ENCODE measurements around the gene KIAA0753. TPM values are rescaled to one million over a fixed set of nuclear protein-coding genes. Genes with fewer than 3 reads are reported as not detected.

Gene KIAA0753
- total and polyA plus RNA-seq, 2 of the 8 experiments (the other 6 are each of a cell fraction or from before 2014, with no cell fraction given) = 5.0 to 27.1 TPM

DNA sequence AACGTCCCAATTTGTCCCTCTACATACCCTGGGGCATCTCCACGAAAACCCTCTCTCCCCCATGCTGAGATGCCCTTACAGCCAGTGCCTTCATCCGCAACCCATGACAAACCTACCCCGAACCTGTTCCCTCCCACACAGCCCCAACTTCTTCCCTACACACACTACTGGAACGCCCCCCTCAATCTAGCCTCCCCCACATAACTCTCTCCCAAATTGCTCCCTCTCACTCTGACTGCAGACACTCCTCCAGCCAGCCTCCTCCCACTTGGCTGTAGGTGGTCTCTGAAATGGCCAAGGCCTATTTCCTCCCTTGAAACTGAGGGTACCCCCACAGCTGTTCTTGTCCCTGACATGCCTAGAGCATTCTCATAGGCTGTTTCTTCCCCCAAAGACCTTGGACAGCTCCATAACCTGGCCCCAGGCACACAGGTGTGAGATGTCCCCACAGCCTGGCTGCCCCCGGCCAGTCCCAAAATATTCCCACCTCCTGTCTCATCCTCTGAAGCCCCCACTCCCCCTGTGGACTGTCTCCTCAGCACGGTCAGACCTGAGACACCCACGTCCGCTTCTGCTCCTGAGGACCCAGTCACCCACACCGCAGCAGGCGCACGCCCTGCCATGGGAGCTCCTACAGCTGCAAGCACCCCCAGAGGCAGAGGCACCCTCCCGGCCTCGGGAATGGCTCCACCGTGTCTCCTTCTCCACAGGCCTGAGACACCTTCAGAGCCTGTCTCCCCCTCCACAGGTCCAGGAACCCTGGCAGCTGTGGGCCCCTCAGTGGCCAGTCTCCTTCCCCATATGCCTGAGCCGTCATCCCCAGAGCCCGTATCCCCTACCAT, 3.7 kb downstream of the KIAA0753 start:
- Histone ChIP-seq H2BK12ac (ENCODE audit: low read depth, low read length) (no peak overlapping the region), H4K20me1 (replicated peaks in 1 of 2; ENCODE audit: control insufficient read depth in 1 of 2, insufficient read depth in 2 of 2, low read length in 2 of 2) (peaks cover 0 to 8% of the 10 kb centered on the region in 2 experiments), H3K27me3 (replicated peaks in 1 of 4; ENCODE audit: control insufficient read depth in 3 of 4, extremely low read depth in 1 of 4, insufficient read depth in 3 of 4, low read length in 3 of 4) (no peaks in the 10 kb centered on the region), H3K23me2 (ENCODE audit: low read depth, low read length) (peaks cover 10% of the 10 kb centered on the region), H4K91ac (replicated peaks; ENCODE audit: insufficient read length, low read length) (no peak overlapping the region), H3K4me3 (ENCODE audit: extremely low read depth in 1 of 4, insufficient read depth in 2 of 4, low read depth in 3 of 4, low read length in 4 of 4) (no peak overlapping the region), H3K79me2 (ENCODE audit: control insufficient read depth in 1 of 2, insufficient read depth in 2 of 2, low read length in 2 of 2) (peaks cover 0 to 21% of the 10 kb centered on the region in 2 experiments; a peak in 2 of 4 replicates), H3K23ac (ENCODE audit: insufficient read length) (no peak overlapping the region), H2BK120ac (replicated peaks; ENCODE audit: low read depth, low read length) (no peak overlapping the region), H3K27ac (ENCODE audit: low read depth, low read length) (no peak overlapping the region), H2AK5ac (ENCODE audit: low read depth, low read length) (no peak overlapping the region), H4K5ac (ENCODE audit: insufficient read length, low read depth, low read length) (no peak overlapping the region), H3K9me3 (ENCODE audit: insufficient read depth in 2 of 2, low read depth in 1 of 2, low read length in 1 of 2) (no peaks in the 10 kb centered on the region), H3K14ac (ENCODE audit: insufficient read length) (no peak overlapping the region), H2BK15ac (ENCODE audit: low read length) (no peak overlapping the region), H2BK5ac (ENCODE audit: low read depth, low read length) (peak overlapping the region; percentile 24; the same call in 1 of the 2 replicates), H4K8ac (ENCODE audit: extremely low read depth, insufficient read depth, low read length) (no peak overlapping the region), H2BK20ac (ENCODE audit: low read length) (no peak overlapping the region), H3K56ac (replicated peaks; ENCODE audit: insufficient read length, low read depth, low read length) (no peak overlapping the region), H3K4ac (replicated peaks; ENCODE audit: insufficient read length, low read depth, low read length) (no peak overlapping the region), H3K18ac (ENCODE audit: extremely low read depth, low read length) (no peak overlapping the region), H3K79me1 (ENCODE audit: low read depth, low read length) (0 out of 2 replicates have a peak, but pooled peaks cover 4% of the 10 kb centered on the region), H2AFZ (ENCODE audit: low read length) (no peak overlapping the region), H3K9ac (replicated peaks in 1 of 4; ENCODE audit: extremely low read depth in 1 of 4, low read depth in 3 of 4, low read length in 3 of 4) (no peak overlapping the region), H3K4me2 (ENCODE audit: insufficient read depth in 1 of 2, low read depth in 2 of 2, low read length in 2 of 2) (no peak overlapping the region), H3K4me1 (replicated peaks in 1 of 4; ENCODE audit: control insufficient read depth in 3 of 4, insufficient read depth in 4 of 4, low read length in 3 of 4) (peaks cover 0 to 10% (median 2%) of the 10 kb centered on the region in 4 experiments; a peak in 4 of 7 replicates), H3K36me3 (ENCODE audit: control insufficient read depth in 2 of 4, insufficient read depth in 4 of 4, low read length in 3 of 4) (peaks cover 6 to 23% (median 16%) of the 10 kb centered on the region in 4 experiments; a peak in 6 of 8 replicates)
- ChIA-PET POLR2A (ENCODE audit: partially characterized antibody) (no interaction called here), CTCF (ENCODE audit: partially characterized antibody) (interaction anchor here (0.6 kb wide), 1 partner anchor 9 kb away, joined by 3 read pairs; no protein-coding TSS in a partner anchor)
- no peak for TF ChIP-seq ZNF274 (IDR thresholded peaks at IDR 0.05; ENCODE audit: borderline replicate concordance, extremely low read depth, low read length)
- TF ChIP-seq RFX5 (IDR thresholded peaks at IDR 0.05; ENCODE audit: borderline replicate concordance, low read depth, low read length) = no peak
- TF ChIP-seq GABPA (IDR thresholded peaks at IDR 0.05; ENCODE audit: borderline replicate concordance, insufficient read depth, low read length) = no peak
- no peak for TF ChIP-seq SIX5 (IDR thresholded peaks at IDR 0.05; ENCODE audit: low read depth, low read length)
- no peak for TF ChIP-seq SRF (IDR thresholded peaks at IDR 0.05; ENCODE audit: low read depth, low read length)
- TF ChIP-seq CEBPB (IDR thresholded peaks at IDR 0.05; ENCODE audit: low read depth, low read length) = no peak
- TF ChIP-seq RBBP5 (IDR thresholded peaks at IDR 0.05; ENCODE audit: borderline replicate concordance, low read depth, low read length) = no peak
- TF ChIP-seq EP300 (IDR thresholded peaks at IDR 0.05; ENCODE audit: borderline replicate concordance in 1 of 2, low read depth in 2 of 2, low read length in 2 of 2) = no peak
- no peak for TF ChIP-seq SP1 (IDR thresholded peaks at IDR 0.05; ENCODE audit: low read depth, low read length)
- no peak for TF ChIP-seq TCF12 (IDR thresholded peaks at IDR 0.05; ENCODE audit: low read depth, low read length)
- TF ChIP-seq, protein P1, sequence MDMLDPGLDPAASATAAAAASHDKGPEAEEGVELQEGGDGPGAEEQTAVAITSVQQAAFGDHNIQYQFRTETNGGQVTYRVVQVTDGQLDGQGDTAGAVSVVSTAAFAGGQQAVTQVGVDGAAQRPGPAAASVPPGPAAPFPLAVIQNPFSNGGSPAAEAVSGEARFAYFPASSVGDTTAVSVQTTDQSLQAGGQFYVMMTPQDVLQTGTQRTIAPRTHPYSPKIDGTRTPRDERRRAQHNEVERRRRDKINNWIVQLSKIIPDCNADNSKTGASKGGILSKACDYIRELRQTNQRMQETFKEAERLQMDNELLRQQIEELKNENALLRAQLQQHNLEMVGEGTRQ (IDR thresholded peaks at IDR 0.05; ENCODE audit: low read length) = no peak
- FAIRE-seq = no peak
- no peak for DNase-seq (ENCODE audit: low read depth in 1 of 2, low spot score in 2 of 2)
- 88% methylated on average over 16 of the region's 17 CpGs; no CpG with 5 or more reads in 1 of the 2 experiments for WGBS, 2 experiments (ENCODE audit: extremely low coverage in 1 of 2, insufficient coverage in 1 of 2, insufficient read length in 1 of 2, insufficient replicate concordance in 2 of 2, low coverage in 1 of 2, low lambda C conversion rate in 2 of 2, missing lambda C conversion rate in 1 of 2)
